Mesodermal cell (in vitro differentiated cells): ENCODE results near the gene MLN.
A peak's percentile ranks its signal among the peaks of the same experiment; 100 is the strongest.

ENCODE experiments used
- H3K27ac ChIP-seq: 2 replicates; pipeline ENCODE4 v1.7.0; 2013; ENCODE audit warnings: mild to moderate bottlenecking, low read depth, low read length, moderate library complexity; ENCODE audit not compliant: severe bottlenecking
- H3K36me3 ChIP-seq: 2 replicates; pipeline ENCODE4 v1.7.1; 2013; ENCODE audit warnings: mild to moderate bottlenecking, low read length, moderate library complexity; ENCODE audit not compliant: control insufficient read depth, insufficient read depth
- H3K4me1 ChIP-seq: one replicate; pipeline ENCODE4 v1.7.1; 2013; ENCODE audit warnings: mild to moderate bottlenecking, low read length; ENCODE audit not compliant: insufficient read depth, control insufficient read depth, poor library complexity, severe bottlenecking
- H3K4me3 ChIP-seq: 2 replicates; pipeline ENCODE4 v1.7.0; 2013; ENCODE audit warnings: low read length, control low read depth, mild to moderate bottlenecking; ENCODE audit not compliant: insufficient read depth, poor library complexity, severe bottlenecking; ENCODE audit errors: extremely low read depth
- H3K9me3 ChIP-seq: 2 replicates; pipeline ENCODE4 v1.7.1; 2013; ENCODE audit warnings: mild to moderate bottlenecking, low read length, moderate library complexity; ENCODE audit not compliant: control insufficient read depth
- WGBS, 2 experiments: methylation state at CpG; one replicate each; pipeline ENCODE4 v1.1.5; 2013; ENCODE audit warnings: missing lambda C conversion rate in 2 of 2; ENCODE audit not compliant: insufficient coverage in 2 of 2; 5-methylcytosine and 5-hydroxymethylcytosine counted together

The MLN gene

DNA sequence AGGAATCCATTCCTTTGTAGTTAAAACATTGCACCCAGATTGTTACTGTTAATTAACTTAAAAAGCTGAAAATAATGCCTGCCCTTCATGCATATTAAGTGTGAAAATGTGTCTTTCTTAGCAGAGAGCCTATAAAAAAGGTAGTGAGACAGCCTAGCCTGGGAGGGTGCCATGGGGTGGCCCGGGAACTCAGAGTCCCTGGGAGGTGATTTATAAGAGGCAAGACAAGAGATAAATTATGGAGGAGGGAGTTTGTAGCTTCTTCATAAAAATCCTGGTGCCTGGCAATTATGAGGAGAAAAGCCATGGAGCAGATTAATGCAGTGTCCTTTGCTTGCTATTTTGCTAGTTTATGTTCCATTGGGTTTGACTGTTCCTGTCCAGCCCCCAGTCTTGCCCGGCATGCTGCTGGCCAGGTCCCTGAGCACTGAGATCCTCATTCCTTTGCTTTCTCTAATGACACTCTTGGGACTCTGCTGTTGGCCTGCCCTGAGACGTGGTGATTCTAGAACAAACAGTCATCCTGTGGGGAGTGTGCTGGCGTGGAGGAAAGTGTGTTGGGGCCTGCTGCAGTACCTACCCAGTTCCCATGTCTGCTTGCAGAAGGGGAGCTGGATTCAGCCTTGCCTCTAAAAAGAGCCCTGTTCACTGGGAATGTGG, 4.2 kb downstream of the MLN start:
- no peaks in the 10 kb centered on the region for H3K36me3 ChIP-seq
- no peak overlapping the region for H3K27ac ChIP-seq
- no peak overlapping the region for H3K4me3 ChIP-seq
- H3K4me1 ChIP-seq, result peaks cover 5% of the 10 kb centered on the region
- 89 to 96% methylated on average over 4 of the region's 4 CpGs for WGBS, 2 experiments
- no peaks in the 10 kb centered on the region for H3K9me3 ChIP-seq

GRCh38 chr6:33798343-33798848, 5.4 kb downstream of the MLN start:
- Histone ChIP-seq H3K36me3 (no peaks in the 10 kb centered on the region), H3K4me3 (no peak overlapping the region), H3K27ac (no peak overlapping the region), H3K9me3 (no peaks in the 10 kb centered on the region), H3K4me1 (peaks cover 7% of the 10 kb centered on the region)
- 93% methylated on average over 9 to 10 of the region's 13 CpGs for WGBS, 2 experiments

DNA sequence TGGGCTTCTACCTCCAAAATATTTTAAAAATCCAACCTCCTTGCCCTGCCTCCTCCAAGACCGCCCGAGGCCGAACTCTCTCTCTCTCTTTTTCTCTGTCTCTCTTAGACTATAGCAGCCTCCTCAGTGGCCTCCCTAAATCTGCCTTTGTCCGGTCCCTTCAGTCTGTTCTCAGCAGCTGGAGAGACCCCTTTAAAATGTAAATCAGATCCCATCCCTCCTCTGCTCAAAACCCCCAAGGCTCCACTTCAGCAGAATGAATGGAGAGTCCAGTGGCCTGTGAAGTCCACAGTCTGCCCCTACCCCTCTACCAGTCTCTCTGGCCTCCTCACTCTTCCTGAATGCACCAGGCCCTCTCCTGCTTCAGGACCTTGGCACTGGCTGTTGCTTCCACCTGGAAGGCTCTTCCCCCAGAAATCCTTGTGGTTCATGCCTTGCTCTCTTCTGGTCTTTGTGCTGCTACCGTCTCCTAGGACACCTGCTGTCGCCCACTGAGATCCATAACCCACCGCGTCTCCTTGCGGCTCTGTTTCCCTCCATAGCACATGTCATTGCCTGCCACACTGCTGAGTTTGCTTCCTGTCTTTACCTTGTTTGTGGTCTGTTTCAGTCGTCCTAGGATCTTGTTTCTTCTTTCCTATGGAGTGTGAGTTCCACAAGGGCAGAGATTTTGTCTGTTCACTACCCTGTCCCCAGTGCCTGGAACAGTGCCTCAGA, 6.0 kb downstream of the MLN start:
- H3K4me3 ChIP-seq, result no peak overlapping the region
- H3K27ac ChIP-seq, result no peak overlapping the region
- H3K36me3 ChIP-seq, result no peaks in the 10 kb centered on the region
- no peaks in the 10 kb centered on the region for H3K9me3 ChIP-seq
- H3K4me1 ChIP-seq, result peaks cover 4% of the 10 kb centered on the region
- 66 to 73% methylated on average over 9 to 10 of the region's 10 CpGs for WGBS, 2 experiments

DNA sequence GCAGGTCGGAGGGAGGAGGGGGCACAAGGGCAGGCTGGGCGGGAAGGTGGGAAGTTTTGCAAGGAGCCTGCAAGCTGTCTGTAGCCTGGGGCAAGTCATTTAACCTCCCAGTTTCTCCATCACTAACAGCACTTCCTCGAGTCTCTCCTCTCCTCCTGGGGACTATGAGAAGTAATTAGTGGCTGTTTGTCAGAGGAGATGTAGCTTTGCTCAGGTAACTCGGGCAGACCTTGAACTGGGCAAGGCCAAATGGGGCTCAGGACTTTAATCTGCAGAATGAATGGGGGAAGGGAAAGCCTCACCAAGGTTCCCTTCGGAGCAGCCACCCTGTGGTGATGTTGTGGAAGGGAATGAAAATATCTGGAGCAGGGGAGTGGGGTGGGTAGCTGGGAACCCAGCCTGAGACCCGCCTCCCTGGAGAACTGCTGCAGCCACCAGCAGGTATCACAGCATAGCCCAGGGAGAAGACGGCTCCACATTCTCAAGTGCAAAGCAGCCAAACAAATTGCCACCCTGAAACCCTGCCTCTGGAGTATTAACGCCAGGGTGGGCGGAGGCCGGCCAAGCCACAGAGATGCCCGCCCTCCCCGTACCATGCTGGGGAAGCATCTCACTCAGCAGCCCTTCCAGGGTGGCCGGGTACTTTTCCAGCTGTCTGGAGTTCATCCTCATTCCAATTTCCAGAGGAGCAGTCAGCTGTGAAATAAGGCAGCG, 8.7 kb downstream of the MLN start:
- 55 to 70% methylated on average over 7 to 9 of the region's 14 CpGs for WGBS, 2 experiments
- no peaks in the 10 kb centered on the region for H3K9me3 ChIP-seq
- H3K27ac ChIP-seq, result no peak overlapping the region
- no peak overlapping the region for H3K4me3 ChIP-seq
- peaks cover 3% of the 10 kb centered on the region for H3K4me1 ChIP-seq
- no peaks in the 10 kb centered on the region for H3K36me3 ChIP-seq

- Histone ChIP-seq H3K9me3 (no peaks in the 10 kb centered on the region), H3K36me3 (no peaks in the 10 kb centered on the region), H3K4me3 (no peak overlapping the region), H3K4me1 (peaks cover 12% of the 10 kb centered on the region), H3K27ac (no peak overlapping the region)
- 81 to 86% methylated on average over 10 of the region's 10 CpGs for WGBS, 2 experiments
These were observed 10.8 kb downstream of the MLN start for GRCh38 chr6:33792981-33793380.

GRCh38 chr6:33791620-33792019, 12.2 kb downstream of the MLN start:
- H3K36me3 ChIP-seq, result peaks cover 9% of the 10 kb centered on the region
- H3K4me1 ChIP-seq, result peaks cover 24% of the 10 kb centered on the region
- no peaks in the 10 kb centered on the region for H3K9me3 ChIP-seq
- no peak overlapping the region for H3K4me3 ChIP-seq
- WGBS, 2 experiments, result 91 to 95% methylated on average over 7 of the region's 7 CpGs
- H3K27ac ChIP-seq, result no peak overlapping the region

GRCh38 chr6:33790910-33791309, 12.9 kb downstream of the MLN start:
- WGBS, 2 experiments, result 84 to 91% methylated on average over 4 of the region's 5 CpGs

GRCh38 chr6:33790379-33790778, 13.4 kb downstream of the MLN start:
- peaks cover 21% of the 10 kb centered on the region for H3K36me3 ChIP-seq
- WGBS, 2 experiments, result 69 to 81% methylated on average over 2 of the region's 2 CpGs

More at GRCh38 chr6:33790910-33791309, 12.9 kb downstream of the MLN start:
- Histone ChIP-seq H3K36me3 (peaks cover 16% of the 10 kb centered on the region), H3K27ac (no peak overlapping the region), H3K4me3 (no peak overlapping the region), H3K4me1 (peaks cover 31% of the 10 kb centered on the region), H3K9me3 (no peaks in the 10 kb centered on the region)

GRCh38 chr6:33789550-33789895, 14.3 kb downstream of the MLN start:
- Histone ChIP-seq H3K36me3 (peaks cover 30% of the 10 kb centered on the region), H3K27ac (peak overlapping the region; percentile 85), H3K4me1 (peaks cover 42% of the 10 kb centered on the region), H3K9me3 (no peaks in the 10 kb centered on the region), H3K4me3 (peak overlapping the region; percentile 75)
- WGBS, 2 experiments, result 92 to 93% methylated on average over 10 of the region's 11 CpGs

More at GRCh38 chr6:33790379-33790778, 13.4 kb downstream of the MLN start:
- Histone ChIP-seq H3K4me1 (peaks cover 36% of the 10 kb centered on the region), H3K9me3 (no peaks in the 10 kb centered on the region), H3K27ac (no peak overlapping the region), H3K4me3 (no peak overlapping the region)

- Histone ChIP-seq H3K4me3 (peak within 1 kb of the TSS; percentile 75), H3K9me3 (no peaks in the 10 kb centered on the region), H3K27ac (peak within 1 kb of the TSS; percentile 85), H3K4me1 (peaks cover 46% of the 10 kb centered on the region), H3K36me3 (peaks cover 35% of the 10 kb centered on the region)
- 4 to 6% methylated on average over 52 to 73 of the region's 86 CpGs for WGBS, 2 experiments
These were observed 14.9 kb downstream of the MLN start, which contains the start of gene LEMD2 for GRCh38 chr6:33788694-33789549. TSS of gene LEMD2 (minus strand) at chr6:33789130. CDS start at chr6:33789116, 14 bp downstream.
